H1 (cell line): ENCODE results near the gene DCLK1. TPM values are rescaled to one million over a fixed set of nuclear protein-coding genes. Genes with fewer than 3 reads are reported as not detected.

Experiments used
- CTCF ChIA-PET: fragments of 300-600 bp; sonication (Branson Sonifier 250); formaldehyde crosslinking; loops from one replicate; lab custom pipeline; 2021; ENCODE audit not compliant: partially characterized antibody; lab: Charles Lee
- POLR2A ChIA-PET: fragments of 300-600 bp; sonication (Branson Sonifier 250); formaldehyde crosslinking; loops from one replicate; lab custom pipeline; 2021; ENCODE audit warnings: inconsistent platforms; ENCODE audit not compliant: partially characterized antibody; lab: Charles Lee
- DNase-seq, 2 experiments: peaks; one replicate each; pipeline versions ENCODE4 v3.0.0 to v3.0.0-alpha.2; 2010 to 2022; ENCODE audit warnings: low spot score in 2 of 2, low read depth in 1 of 2, mixed read lengths in 1 of 2
- FAIRE-seq: peaks from 2 replicates; lab custom pipeline; 2011; peaks lifted over from hg19 to GRCh38; lab: Jason Lieb, UNC
- H2AFZ ChIP-seq: 2 replicates; pipeline ENCODE4 v1.8.1; 2012; ENCODE audit warnings: low read length, inconsistent platforms
- H2AK5ac ChIP-seq: 2 replicates; pipeline ENCODE4 v1.6.1; 2013; ENCODE audit warnings: low read depth, low read length
- H2BK120ac ChIP-seq: replicated peaks from 2 replicates; pipeline ENCODE3; 2013; ENCODE audit warnings: low read depth, low read length, inconsistent platforms
- H2BK12ac ChIP-seq: 2 replicates; pipeline ENCODE4 v1.6.1; 2013; ENCODE audit warnings: low read depth, low read length
- H2BK15ac ChIP-seq: 2 replicates; pipeline ENCODE4 v1.6.1; 2013; ENCODE audit warnings: low read length
- H2BK20ac ChIP-seq: 2 replicates; pipeline ENCODE4 v1.6.1; 2013; ENCODE audit warnings: low read length
- H2BK5ac ChIP-seq: 2 replicates; pipeline ENCODE4 v1.6.1; 2013; ENCODE audit warnings: low read depth, low read length
- H3K14ac ChIP-seq: 2 replicates; pipeline ENCODE4 v1.6.1; 2013; ENCODE audit warnings: inconsistent platforms; ENCODE audit not compliant: insufficient read length
- H3K18ac ChIP-seq: 2 replicates; pipeline ENCODE4 v1.6.1; 2013; ENCODE audit warnings: low read length; ENCODE audit errors: extremely low read depth
- H3K23ac ChIP-seq: 2 replicates; pipeline ENCODE4 v1.6.1; 2013; ENCODE audit warnings: inconsistent platforms; ENCODE audit not compliant: insufficient read length
- H3K23me2 ChIP-seq: 2 replicates; pipeline ENCODE4 v1.6.1; 2013; ENCODE audit warnings: low read depth, low read length
- H3K27ac ChIP-seq: 2 replicates; pipeline ENCODE4 v1.6.1; 2011; ENCODE audit warnings: low read depth, low read length, inconsistent platforms
- H3K27me3 ChIP-seq, 4 experiments: replicated peaks in 1 of 4; 1 replicate in 1 of 4; 2 replicates in 3 of 4; pipeline versions ENCODE4 v1.6.1 to v1.8.1; 2011 to 2013; ENCODE audit warnings: low read length in 3 of 4, mild to moderate bottlenecking in 3 of 4, inconsistent platforms in 2 of 4, mixed read lengths in 2 of 4, moderate library complexity in 1 of 4; ENCODE audit not compliant: control insufficient read depth in 3 of 4, insufficient read depth in 3 of 4; ENCODE audit errors: extremely low read depth in 1 of 4
- H3K36me3 ChIP-seq, 4 experiments: 2 replicates each; pipeline versions ENCODE4 v1.6.1 to v1.8.1; 2011 to 2013; ENCODE audit warnings: mild to moderate bottlenecking in 4 of 4, low read length in 3 of 4, moderate library complexity in 2 of 4, control low read depth in 1 of 4, inconsistent platforms in 1 of 4; ENCODE audit not compliant: insufficient read depth in 4 of 4, control insufficient read depth in 2 of 4
- H3K4ac ChIP-seq: replicated peaks from 2 replicates; pipeline ENCODE3; 2013; ENCODE audit warnings: low read length, low read depth, mixed read lengths, inconsistent platforms; ENCODE audit not compliant: insufficient read length
- H3K4me1 ChIP-seq, 4 experiments: replicated peaks in 1 of 4; 1 replicate in 1 of 4; 2 replicates in 3 of 4; pipeline versions ENCODE4 v1.6.1 to v1.8.1; 2011 to 2013; ENCODE audit warnings: low read length in 3 of 4, inconsistent platforms in 2 of 4, mixed read lengths in 1 of 4; ENCODE audit not compliant: insufficient read depth in 4 of 4, control insufficient read depth in 3 of 4
- H3K4me2 ChIP-seq, 2 experiments: 2 replicates each; pipeline versions ENCODE4 v1.6.1 to v1.8.1; 2011 to 2013; ENCODE audit warnings: low read depth in 2 of 2, low read length in 2 of 2, control low read depth in 1 of 2, inconsistent platforms in 1 of 2, mild to moderate bottlenecking in 1 of 2; ENCODE audit not compliant: insufficient read depth in 1 of 2
- H3K4me3 ChIP-seq, 4 experiments: fragments of 200-600, 300-600 bp in 1 of 4; sonication (generic), shearing (Covaris generic), sonication (Bioruptor Twin) in 1 of 4; 2 replicates each; pipeline versions ENCODE4 v1.5.1 to v1.8.1; 2011 to 2016; ENCODE audit warnings: low read length in 4 of 4, low read depth in 3 of 4, control low read depth in 2 of 4, inconsistent platforms in 2 of 4, mild to moderate bottlenecking in 2 of 4, mixed read lengths in 1 of 4, moderate library complexity in 1 of 4; ENCODE audit not compliant: insufficient read depth in 2 of 4; ENCODE audit errors: extremely low read depth in 1 of 4
- H3K56ac ChIP-seq: replicated peaks from 2 replicates; pipeline ENCODE3; 2013; ENCODE audit warnings: low read depth, mild to moderate bottlenecking, mixed read lengths, low read length, inconsistent platforms; ENCODE audit not compliant: insufficient read length
- H3K79me1 ChIP-seq: 2 replicates; pipeline ENCODE4 v1.6.1; 2013; ENCODE audit warnings: low read depth, low read length, control low read depth
- H3K79me2 ChIP-seq, 2 experiments: 2 replicates each; pipeline versions ENCODE4 v1.6.1 to v1.8.1; 2012 to 2013; ENCODE audit warnings: low read length in 2 of 2, mild to moderate bottlenecking in 2 of 2, inconsistent platforms in 1 of 2; ENCODE audit not compliant: insufficient read depth in 2 of 2, control insufficient read depth in 1 of 2
- H3K9ac ChIP-seq, 4 experiments: replicated peaks in 1 of 4; 1 replicate in 1 of 4; 2 replicates in 3 of 4; pipeline versions ENCODE4 v1.6.1 to v1.8.1; 2011 to 2013; ENCODE audit warnings: low read depth in 3 of 4, low read length in 3 of 4, control low read depth in 2 of 4, mild to moderate bottlenecking in 2 of 4, moderate library complexity in 2 of 4, inconsistent platforms in 1 of 4; ENCODE audit errors: extremely low read depth in 1 of 4
- H3K9me3 ChIP-seq, 2 experiments: 2 replicates each; pipeline versions ENCODE4 v1.6.1 to v1.8.1; 2012 to 2013; ENCODE audit warnings: mild to moderate bottlenecking in 2 of 2, moderate library complexity in 2 of 2, control low read depth in 1 of 2, inconsistent platforms in 1 of 2, low read depth in 1 of 2, low read length in 1 of 2, mixed read lengths in 1 of 2; ENCODE audit not compliant: insufficient read depth in 2 of 2
- H4K20me1 ChIP-seq, 2 experiments: replicated peaks in 1 of 2; 2 replicates each; pipeline versions ENCODE3 to v1.8.1; 2011 to 2013; ENCODE audit warnings: inconsistent platforms in 2 of 2, low read length in 2 of 2, mild to moderate bottlenecking in 1 of 2; ENCODE audit not compliant: insufficient read depth in 2 of 2, control insufficient read depth in 1 of 2
- H4K5ac ChIP-seq: 2 replicates; pipeline ENCODE4 v1.6.1; 2013; ENCODE audit warnings: low read length, low read depth, mixed read lengths, inconsistent platforms; ENCODE audit not compliant: insufficient read length
- H4K8ac ChIP-seq: 2 replicates; pipeline ENCODE4 v1.8.0; 2013; ENCODE audit warnings: mild to moderate bottlenecking, moderate library complexity, low read length, inconsistent platforms; ENCODE audit not compliant: insufficient read depth; ENCODE audit errors: extremely low read depth
- H4K91ac ChIP-seq: replicated peaks from 2 replicates; pipeline ENCODE3; 2013; ENCODE audit warnings: low read length, mixed read lengths, inconsistent platforms; ENCODE audit not compliant: insufficient read length
- CBX8 ChIP-seq: fragments of 300-800, 300-1000 bp; sonication (generic); IDR thresholded peaks from 2 replicates; pipeline ENCODE4 v1.7.1; 2016; ENCODE audit warnings: low read depth, low read length, borderline replicate concordance
- CHD1 ChIP-seq: IDR thresholded peaks from 2 replicates; pipeline ENCODE4 v1.6.1; 2012; ENCODE audit warnings: low read depth, low read length, improper control_type of control experiment
- EP300 ChIP-seq, 2 experiments: IDR thresholded peaks; 1 replicate in 1 of 2; 2 replicates in 1 of 2; pipeline ENCODE4 v1.6.1; 2011 to 2012; ENCODE audit warnings: low read depth in 2 of 2, low read length in 2 of 2, mild to moderate bottlenecking in 2 of 2, borderline replicate concordance in 1 of 2, inconsistent platforms in 1 of 2, moderate library complexity in 1 of 2
- GTF2F1 ChIP-seq: IDR thresholded peaks from 2 replicates; pipeline ENCODE4 v1.6.1; 2012; ENCODE audit warnings: low read depth, low read length, improper control_type of control experiment, borderline replicate concordance
- RNF2 ChIP-seq: fragments of 200-900, 300-1000 bp; sonication (generic); IDR thresholded peaks from 2 replicates; pipeline ENCODE4 v1.7.1; 2016; ENCODE audit warnings: borderline replicate concordance, low read depth, mild to moderate bottlenecking, antibody characterized with exemption, low read length; ENCODE audit not compliant: poor library complexity, severe bottlenecking; ENCODE audit errors: missing control alignments
- WGBS, 2 experiments: shearing (Covaris generic) in 1 of 2; methylation state at CpG; one replicate each; pipeline versions ENCODE4 v1.1.6 to v1.1.7; 2013 to 2015; ENCODE audit warnings: low lambda C conversion rate in 2 of 2, mixed read lengths in 2 of 2, inconsistent platforms in 1 of 2, low coverage in 1 of 2, missing lambda C conversion rate in 1 of 2; ENCODE audit not compliant: insufficient replicate concordance in 2 of 2, insufficient coverage in 1 of 2, insufficient read length in 1 of 2; ENCODE audit errors: extremely low coverage in 1 of 2, missing lambda C conversion rate in 1 of 2; 5-methylcytosine and 5-hydroxymethylcytosine counted together
- polyA plus RNA-seq, 7 experiments: library from polyadenylated mRNA; depleted of rRNA in 3 of 7; stranded (reverse) in 5 of 7; unstranded in 2 of 7; fragments of >200 nt in 5 of 7; fragments of 200-250 nt in 2 of 7; gene quantifications; 1 replicate in 5 of 7; 2 replicates in 1 of 7; 4 replicates in 1 of 7; pipeline versions ENCODE4 v1.2.1 to v1.2.3, GENCODE V29; 2011 to 2013; ENCODE audit warnings: missing spikeins in 2 of 7, mixed read lengths in 2 of 7
- total RNA-seq: library from RNA; stranded (reverse); fragmentation: NEBNext Ultra II Directional; extraction: Animal tissue kit (Norgen Biotek cat#: 25700); gene quantifications from 2 replicates; pipeline ENCODE4 v1.2.1, GENCODE V29; 2021

Gene DCLK1
- total and polyA plus RNA-seq, 2 of the 8 experiments (the other 6 are each of a cell fraction or from before 2014, with no cell fraction given), result 22.8 to 41.0 TPM

DNA sequence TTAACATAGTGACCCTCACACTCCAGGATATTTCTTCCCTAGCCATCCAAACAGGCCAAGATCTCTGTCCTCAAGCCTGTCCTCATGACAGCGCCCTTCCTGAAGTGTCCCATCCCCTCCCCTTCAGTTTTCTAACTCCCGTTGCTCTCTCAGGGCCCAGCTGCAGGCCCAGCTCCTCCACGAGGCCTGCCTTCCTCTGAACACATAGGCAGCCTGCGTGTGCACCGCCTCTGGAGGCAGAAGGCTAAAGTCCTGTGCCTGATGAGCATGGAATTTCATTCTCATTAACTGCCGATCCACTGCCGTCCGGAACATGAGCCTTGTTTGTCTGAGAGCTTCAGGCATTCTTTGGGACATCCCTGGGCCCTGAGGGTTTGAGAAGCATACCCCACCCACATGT is 306.4 kb downstream of the DCLK1 start:
- Histone ChIP-seq H3K27ac (no peak overlapping the region), H3K27me3 (no peaks in the 10 kb centered on the region; a peak in 1 of 7 replicates), H3K4me2 (no peak overlapping the region), H2BK12ac (no peak overlapping the region), H3K23ac (no peak overlapping the region), H3K79me1 (no peaks in the 10 kb centered on the region), H4K8ac (no peak overlapping the region), H3K36me3 (peaks cover 0 to 24% (median 7%) of the 10 kb centered on the region in 4 experiments; a peak in 5 of 8 replicates), H3K18ac (no peak overlapping the region), H4K91ac (no peak overlapping the region), H4K20me1 (no peaks in the 10 kb centered on the region), H3K79me2 (no peaks in the 10 kb centered on the region), H2AK5ac (no peak overlapping the region), H3K56ac (no peak overlapping the region), H3K9ac (no peak overlapping the region), H2BK20ac (no peak overlapping the region), H2BK120ac (no peak overlapping the region), H2BK5ac (no peak overlapping the region), H3K4ac (no peak overlapping the region), H3K23me2 (no peaks in the 10 kb centered on the region), H3K14ac (no peak overlapping the region), H3K9me3 (no peaks in the 10 kb centered on the region), H2AFZ (no peak overlapping the region), H3K4me1 (peaks cover 0 to 4% (median 4%) of the 10 kb centered on the region in 4 experiments; a peak in 3 of 7 replicates), H3K4me3 (no peak overlapping the region), H2BK15ac (no peak overlapping the region), H4K5ac (no peak overlapping the region)
- POLR2A ChIA-PET, result no interaction called here
- FAIRE-seq (no peak), DNase-seq (no peak)
- no peak for TF ChIP-seq CHD1
- no peak for TF ChIP-seq EP300 (IDR thresholded peaks at IDR 0.05; ENCODE audit: borderline replicate concordance in 1 of 2, low read depth in 2 of 2, low read length in 2 of 2)
- no peak for TF ChIP-seq RNF2
- no peak for TF ChIP-seq GTF2F1
- TF ChIP-seq CBX8, result no peak
- WGBS, 2 experiments, result 88% methylated on average over 8 of the region's 8 CpGs; no CpG with 5 or more reads in 1 of the 2 experiments
- CTCF ChIA-PET, result interaction anchor here (0.6 to 1.4 kb wide), 3 partner anchors 18 to 571 kb away, joined by 3 read pairs; no protein-coding TSS in a partner anchor
